K562 (cell line): ENCODE results near the gene CALU. TPM values are rescaled to one million over a fixed set of nuclear protein-coding genes. Genes with fewer than 3 reads are reported as not detected.

ENCODE experiments used
- BDP1 ChIP-seq: IDR thresholded peaks from 3 replicates; pipeline ENCODE4 v1.6.1; 2011; ENCODE audit not compliant: insufficient read length, insufficient read depth
- CBX8 ChIP-seq: fragments of 200-600 bp; sonication (generic); IDR thresholded peaks from 2 replicates; pipeline ENCODE4 v1.6.1; 2012; ENCODE audit warnings: borderline replicate concordance, mixed run types, low read depth, mild to moderate bottlenecking, moderate library complexity, mixed read lengths, low read length, control low read depth, inconsistent platforms; ENCODE audit not compliant: poor library complexity, severe bottlenecking; ENCODE audit errors: extremely low read depth
- E2F3 ChIP-seq: fragments of 250-450 bp; sonication (Bioruptor Pico); IDR thresholded peaks from 2 replicates; pipeline ENCODE4 v1.4.0; 2020; ENCODE audit warnings: mild to moderate bottlenecking
- HDAC3 ChIP-seq: fragments of 450-650 bp; IDR thresholded peaks from 2 replicates; pipeline ENCODE4 v1.6.1; 2018; ENCODE audit warnings: borderline replicate concordance, mild to moderate bottlenecking, moderate library complexity; ENCODE audit not compliant: partially characterized antibody
- HMG20A ChIP-seq: fragments of 450-650 bp; formaldehyde crosslinking; conservative IDR thresholded peaks from 2 replicates; pipeline ENCODE4 v1.4.0; 2020; ENCODE audit warnings: mild to moderate bottlenecking, mixed read lengths
- PHTF2 ChIP-seq: fragments of 250-450 bp; sonication (Bioruptor Pico); IDR thresholded peaks from 2 replicates; pipeline ENCODE4 v1.5.0; 2021; ENCODE audit warnings: mild to moderate bottlenecking
- SRF ChIP-seq, 2 experiments: fragments of 250-450, 450-650 bp in 1 of 2; sonication (Bioruptor Pico) in 1 of 2; sonication (generic) in 1 of 2; formaldehyde crosslinking; IDR thresholded peaks; 2 replicates each; pipeline versions ENCODE4 v1.5.0 to v1.5.1; 2020 to 2022; ENCODE audit warnings: mild to moderate bottlenecking in 1 of 2, missing genetic modification reagents in 1 of 2
- STAT6 ChIP-seq: sonication (generic); formaldehyde crosslinking; IDR thresholded peaks from 2 replicates; pipeline ENCODE4 v1.8.1; 2023; ENCODE audit warnings: mild to moderate bottlenecking, missing genetic modification reagents
- ZBTB33 ChIP-seq: sonication (generic); formaldehyde crosslinking; IDR thresholded peaks from 2 replicates; pipeline ENCODE4 v1.8.1; 2023; ENCODE audit warnings: mild to moderate bottlenecking, missing genetic modification reagents
- ZFP1 ChIP-seq: fragments of 450-650 bp; formaldehyde crosslinking; IDR thresholded peaks from 2 replicates; pipeline ENCODE4 v1.4.0; 2020; ENCODE audit warnings: mild to moderate bottlenecking, mixed read lengths
- ZKSCAN1 ChIP-seq: fragments of 150-350 bp; IDR thresholded peaks from 2 replicates; pipeline ENCODE4 v1.6.1; 2016; ENCODE audit warnings: low read depth, low read length
- ZNF830 ChIP-seq: fragments of 250-450 bp; sonication (Bioruptor Pico); IDR thresholded peaks from 2 replicates; pipeline ENCODE4 v1.5.0; 2021; ENCODE audit warnings: mild to moderate bottlenecking
- polyA plus RNA-seq, 8 experiments: library from polyadenylated mRNA; depleted of rRNA in 4 of 8; stranded (reverse) in 5 of 8; unstranded in 3 of 8; fragments of >200 nt; fragmentation: Nextera tagmentation in 2 of 8; fragmentation: Illumina TruSeq in 1 of 8; extraction: Ambion mirVana in 2 of 8; extraction: Trizol in 1 of 8; gene quantifications; 2 replicates each; pipeline versions ENCODE4 v1.2.1 to v1.2.3, GENCODE V29; 2011 to 2014; ENCODE audit warnings: inconsistent platforms in 1 of 8, missing spikeins in 1 of 8
- total RNA-seq, 7 experiments: library from RNA; depleted of rRNA in 6 of 7; stranded (reverse); fragments of >200 nt in 6 of 7; fragmentation: Illumina TruSeq in 2 of 7; extraction: Trizol in 2 of 7; gene quantifications; 2 replicates each; pipeline versions ENCODE4 v1.2.1 to v1.2.3, GENCODE V29; 2011 to 2021; ENCODE audit warnings: low replicate concordance in 1 of 7
- TF ChIP-seq, protein P1 (sequence below), 2 experiments: fragments of 450-650 bp in 1 of 2; sonication (generic) in 1 of 2; formaldehyde crosslinking in 1 of 2; IDR thresholded peaks in 1 of 2; conservative IDR thresholded peaks in 1 of 2; 2 replicates each; pipeline versions ENCODE4 v1.6.1 to v1.8.1; 2016 to 2023; ENCODE audit warnings: mild to moderate bottlenecking in 2 of 2, moderate library complexity in 2 of 2, inconsistent platforms in 1 of 2, missing genetic modification reagents in 1 of 2

Gene CALU
- total and polyA plus RNA-seq, 9 of the 15 experiments (the other 6 are each of a cell fraction or from before 2014, with no cell fraction given): 166 to 286 (median 215) TPM

- TF ChIP-seq SRF (CRISPR knock-in tag; IDR thresholded peaks at IDR 0.05) (no peak), E2F3 (CRISPR knock-in tag) (no peak), BDP1 (no peak), HDAC3 (no peak), STAT6 (CRISPR knock-in tag) (no peak), PHTF2 (CRISPR knock-in tag) (no peak), ZNF830 (CRISPR knock-in tag) (no peak), ZFP1 (no peak), HMG20A (CRISPR knock-in tag) (no peak), CBX8 (no peak), ZKSCAN1 (no peak), ZBTB33 (no peak)
- TF ChIP-seq, protein P1, sequence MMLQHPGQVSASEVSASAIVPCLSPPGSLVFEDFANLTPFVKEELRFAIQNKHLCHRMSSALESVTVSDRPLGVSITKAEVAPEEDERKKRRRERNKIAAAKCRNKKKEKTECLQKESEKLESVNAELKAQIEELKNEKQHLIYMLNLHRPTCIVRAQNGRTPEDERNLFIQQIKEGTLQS (IDR thresholded peaks at IDR 0.05): peak; percentile 47
- TF ChIP-seq, protein P1 (CRISPR knock-in tag; conservative IDR thresholded peaks at IDR 0.05): no peak
Observed at GRCh38 chr7:128714701-128715495, 24.3 kb upstream of the CALU start (continued).
